GM18909 (cell line): ENCODE measurements around the gene FMC1.
A peak's percentile ranks its signal among the peaks of the same experiment; 100 is the strongest.
"Not testable (repeated sequence)": the region's sequence is repeated elsewhere in the genome, so short reads cannot be mapped to it uniquely, and the experiment has no call there.

Experiments
- ATAC-seq: cut with Tn5 transposase; IDR thresholded peaks from one replicate; pipeline ENCODE4 v1.9.1; 2021; ENCODE audit warnings: mild to moderate bottlenecking; ENCODE audit not compliant: unreplicated experiment, poor library complexity

The FMC1 gene

DNA sequence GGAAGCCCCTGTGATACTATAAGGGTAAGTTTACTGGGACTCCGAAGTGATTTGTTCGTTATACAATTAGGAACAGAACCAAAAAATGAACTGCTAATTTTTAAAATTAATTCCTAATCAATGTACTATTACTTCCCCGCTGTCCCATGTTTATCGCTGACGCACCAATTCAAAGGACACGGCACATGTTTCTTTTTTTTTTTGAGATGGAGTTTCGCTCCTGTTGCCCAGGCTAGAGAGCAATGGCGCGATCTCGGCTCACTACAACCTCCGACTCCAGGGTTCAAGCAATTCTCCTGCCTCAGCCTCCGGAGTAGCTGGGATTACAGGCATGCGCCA is 1.5 kb upstream of the FMC1 start:
- ATAC-seq: no peak

GRCh38 chr7:139340037-139340807 is 915 bp upstream of the FMC1 start:
- ATAC-seq: peak; percentile 87

DNA sequence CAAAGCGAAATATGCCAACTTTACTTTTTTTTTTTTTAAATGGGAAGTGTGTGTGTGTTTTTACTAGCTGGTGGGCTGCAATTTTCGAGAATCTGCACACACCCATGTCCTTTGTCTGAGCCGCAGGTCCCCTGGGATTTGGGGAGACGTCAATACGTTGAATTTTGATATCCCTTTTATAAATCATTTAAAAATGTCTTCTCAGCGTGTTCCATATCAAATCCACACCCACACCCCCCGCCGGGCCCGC is 404 bp upstream of the FMC1 start:
- ATAC-seq: no peak

DNA sequence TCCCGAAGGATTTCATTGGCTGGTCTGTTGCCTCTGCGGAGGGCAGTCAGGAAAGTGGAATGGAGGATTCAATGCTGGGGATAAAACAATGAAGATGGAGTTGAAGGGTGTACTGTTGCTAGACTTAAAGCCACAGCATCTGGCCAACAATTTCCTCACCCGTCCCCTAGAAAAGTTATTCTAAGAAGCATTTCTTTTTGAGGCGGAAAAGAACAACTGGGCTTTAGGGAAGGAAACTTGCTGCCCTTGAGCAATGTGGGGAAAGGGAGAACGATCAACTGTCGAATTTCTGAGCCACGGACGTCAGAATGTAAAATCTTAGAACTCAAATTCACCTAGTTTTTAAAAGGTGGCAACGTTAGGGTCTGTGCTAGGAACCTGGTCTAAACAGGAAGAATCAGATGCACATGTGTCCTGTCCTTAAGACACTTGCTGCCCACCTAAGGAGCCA is 664 bp downstream of the FMC1 start:
- ATAC-seq: no peak

DNA sequence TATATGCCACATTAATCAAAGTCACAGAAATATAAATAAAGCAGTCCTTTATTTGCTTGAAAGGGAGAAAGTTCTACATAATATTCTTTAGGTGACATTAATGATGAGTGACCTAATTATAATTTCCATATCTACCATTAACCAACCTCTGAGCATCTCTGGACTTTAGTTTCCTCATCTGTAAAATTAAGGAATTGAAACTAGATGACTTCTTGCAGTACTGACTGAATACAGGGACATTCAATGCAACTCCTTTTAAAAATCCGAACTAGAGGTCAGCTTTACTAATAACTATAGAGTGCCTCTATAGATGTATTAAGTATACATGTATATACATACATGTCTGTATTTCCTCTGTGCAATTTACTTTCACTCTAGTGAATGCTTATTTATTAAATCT is 3.9 kb downstream of the FMC1 start:
- no peak for ATAC-seq

- ATAC-seq: no peak
Observed at GRCh38 chr7:139351027-139351426, 9.9 kb downstream of the FMC1 start.

- ATAC-seq: no peak
Observed at GRCh38 chr7:139354729-139355128, 13.6 kb downstream of the FMC1 start.

- ATAC-seq: no peak
Observed at GRCh38 chr7:139355320-139355719, 14.2 kb downstream of the FMC1 start.

GRCh38 chr7:139357729-139358506 is 16.8 kb downstream of the FMC1 start:
- ATAC-seq: not testable (repeated sequence)

DNA sequence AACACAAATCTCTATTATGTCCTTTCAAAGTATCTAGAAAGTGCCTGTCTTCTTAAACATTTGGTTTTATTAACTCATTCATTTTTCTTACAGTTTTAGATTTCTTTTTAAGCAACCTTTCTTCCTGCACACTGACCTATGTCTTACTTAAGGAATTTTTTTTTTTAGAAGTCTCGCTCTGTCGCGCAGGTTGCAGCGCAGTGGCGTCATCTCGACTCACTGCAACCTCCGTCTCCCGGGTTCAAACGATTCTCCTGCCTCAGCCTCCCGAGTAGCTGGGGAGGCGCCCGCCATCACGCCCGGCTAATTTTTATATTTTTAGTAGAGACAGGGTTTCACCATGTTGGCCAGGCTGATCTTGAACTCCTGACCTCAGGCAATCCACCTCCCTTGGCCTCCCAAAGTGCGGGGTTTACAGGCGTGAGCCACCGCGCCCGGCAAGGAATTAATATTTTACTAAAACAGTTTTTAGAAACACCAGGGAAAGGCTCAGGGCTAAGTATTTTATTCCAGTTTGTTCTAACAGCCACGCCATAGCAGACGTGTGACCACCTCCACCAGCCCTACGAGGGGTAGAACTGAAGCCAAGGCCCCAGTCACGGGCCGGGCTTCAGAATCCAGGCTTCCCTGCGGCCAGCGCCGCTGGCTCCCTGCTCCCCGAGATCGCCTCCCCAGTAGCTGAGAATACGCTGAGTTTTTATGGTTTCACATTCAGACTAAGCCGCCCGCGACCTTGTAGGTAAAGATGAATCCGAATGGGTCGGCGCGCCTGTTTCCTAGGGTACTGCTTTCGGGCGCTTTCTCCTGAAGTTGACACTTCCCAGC is 17.6 kb downstream of the FMC1 start:
- ATAC-seq: peak; percentile 14

GRCh38 chr7:139359366-139360209 is 18.5 kb downstream of the FMC1 start, which contains the start of gene LUC7L2:
Gene LUC7L2 (plus strand): TSS chr7:139359894. CDS start chr7:139360262, 368 bp downstream.
- ATAC-seq: peak; percentile 82

- ATAC-seq: peak; percentile 74
Observed at GRCh38 chr7:139360210-139360947, 19.2 kb downstream of the FMC1 start.

DNA sequence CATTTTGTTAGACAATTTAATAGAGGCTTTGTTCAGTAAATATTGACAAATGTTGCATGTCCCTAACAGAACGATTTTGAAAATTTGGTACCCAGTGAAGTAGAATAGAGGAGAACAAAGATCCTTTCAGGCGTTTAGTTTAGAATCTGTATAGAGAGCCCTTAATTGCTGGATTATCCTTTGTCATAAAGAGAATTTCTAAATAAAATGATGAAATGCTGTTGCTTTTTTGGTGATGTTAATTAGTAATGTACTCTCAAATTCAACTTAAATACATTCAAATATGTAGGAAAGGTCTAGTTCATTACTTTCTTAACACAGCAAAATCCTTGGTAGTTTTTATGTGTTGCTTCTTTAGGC is 19.8 kb downstream of the FMC1 start:
- ATAC-seq: no peak

- ATAC-seq: no peak
Observed at GRCh38 chr7:139361523-139361922, 20.4 kb downstream of the FMC1 start.

- ATAC-seq: no peak
Observed at GRCh38 chr7:139362302-139362701, 21.2 kb downstream of the FMC1 start.

- ATAC-seq: no peak
Observed at GRCh38 chr7:139362981-139363380, 21.8 kb downstream of the FMC1 start.

DNA sequence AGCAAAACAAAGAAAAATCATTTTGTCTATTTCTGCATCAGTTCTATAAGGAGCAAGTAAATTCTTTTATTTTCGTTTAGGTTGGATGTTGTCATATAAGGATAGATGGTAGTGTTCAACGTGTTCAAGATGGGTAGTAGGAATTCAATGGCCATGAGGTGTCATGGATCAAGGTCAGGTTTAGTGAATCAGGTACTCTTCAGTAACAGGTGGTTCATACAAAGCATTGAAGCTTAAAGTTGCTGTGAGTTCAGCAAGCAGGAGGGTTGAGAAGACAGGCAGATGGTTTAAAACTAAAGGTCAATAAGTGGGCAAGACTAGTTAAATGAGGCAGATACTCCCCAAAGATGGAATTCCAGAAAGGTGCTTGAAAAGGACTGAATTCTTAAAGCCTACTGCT is 24.2 kb downstream of the FMC1 start:
- no peak for ATAC-seq

- no peak for ATAC-seq
Observed at GRCh38 chr7:139366400-139366799, 25.3 kb downstream of the FMC1 start.

DNA sequence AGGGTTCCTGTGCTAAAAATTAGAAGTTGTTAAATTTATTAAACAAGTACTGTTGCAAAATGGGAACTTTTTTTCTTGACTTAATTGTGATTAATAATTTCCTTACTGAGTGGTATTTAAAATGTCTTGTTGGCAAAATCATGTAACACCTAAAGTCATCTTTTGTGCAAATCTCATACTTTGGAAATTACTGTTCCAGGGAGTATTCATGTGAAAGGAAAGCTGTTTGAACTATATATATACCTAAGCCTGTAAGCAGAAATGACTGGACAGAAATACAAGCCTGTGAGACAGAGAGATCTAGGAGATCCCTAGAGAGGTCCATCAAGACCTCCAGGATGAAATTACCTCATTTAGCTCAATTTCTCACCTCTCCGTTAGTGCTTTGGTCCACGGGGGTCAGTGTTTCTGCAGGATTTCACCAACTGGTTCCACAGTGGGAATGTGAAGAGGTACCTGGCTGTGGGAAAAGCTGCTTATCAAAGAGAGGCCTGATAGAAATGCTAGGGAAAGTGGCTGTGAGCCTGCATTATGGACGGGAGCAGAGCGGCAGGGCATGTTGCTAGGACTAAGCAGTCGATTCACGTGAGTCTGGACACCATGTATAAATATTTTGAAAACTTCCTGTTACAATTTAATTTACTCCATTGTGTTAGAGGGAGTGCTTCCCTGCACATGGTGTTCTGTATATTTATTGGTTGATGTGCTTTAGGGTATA is 26.5 kb downstream of the FMC1 start:
- no peak for ATAC-seq
